Testis (tissue), 5 donors: ENCODE data around the gene PEMT. TPM values are rescaled to one million over a fixed set of nuclear protein-coding genes. Genes with fewer than 3 reads are reported as not detected.
A peak's percentile ranks its signal among the peaks of the same experiment; 100 is the strongest.
"Not testable (repeated sequence)": the region's sequence is repeated elsewhere in the genome, so short reads cannot be mapped to it uniquely, and the experiment has no call there.

ENCODE experiments used
- DNase-seq: peaks from one replicate; pipeline ENCODE4 v3.0.0-alpha.2; 2019
- H3K27ac ChIP-seq, 2 donors: fragments of 200-600 bp; sonication (generic); one replicate each; pipeline ENCODE4 v1.5.1; 2019
- H3K27me3 ChIP-seq: fragments of 200-600 bp; sonication (generic); one replicate; pipeline ENCODE4 v1.5.1; 2019
- H3K36me3 ChIP-seq: fragments of 200-600 bp; sonication (generic); one replicate; pipeline ENCODE4 v1.5.1; 2017; ENCODE audit warnings: low read depth; ENCODE audit errors: missing control alignments
- H3K4me1 ChIP-seq: fragments of 200-600 bp; sonication (generic); one replicate; pipeline ENCODE4 v1.5.1; 2019
- H3K4me3 ChIP-seq, 2 donors: fragments of 200-600 bp; sonication (generic); one replicate each; pipeline ENCODE4 v1.5.1; 2017 to 2019
- H3K9me3 ChIP-seq: fragments of 200-600 bp; sonication (generic); one replicate; pipeline ENCODE4 v1.5.1; 2017
- CTCF ChIP-seq, 3 experiments: fragments of 450-650 bp in 2 of 3; fragments of 200-600 bp in 1 of 3; sonication (generic) in 1 of 3; IDR thresholded peaks; one replicate each; pipeline ENCODE4 v1.5.1; 2016 to 2019; ENCODE audit warnings: antibody characterized with exemption in 3 of 3, mild to moderate bottlenecking in 2 of 3, moderate library complexity in 1 of 3
- POLR2A ChIP-seq: fragments of 450-650 bp; IDR thresholded peaks from one replicate; pipeline ENCODE4 v1.6.1; 2017; ENCODE audit warnings: antibody characterized with exemption, mild to moderate bottlenecking, moderate library complexity
- WGBS, 2 donors: methylation state at CpG; one replicate each; pipeline ENCODE4 v1.1.5; 2018; 5-methylcytosine and 5-hydroxymethylcytosine counted together
- intact Hi-C: fragments of 100-400 bp; cut with DNase I; formaldehyde crosslinking; loops from one replicate; pipeline ENCODE4 v1.15.1; 2023; ENCODE audit warnings: low total_unique reads
- long read RNA-seq, 2 donors: transcript quantifications; one replicate each; lab custom pipeline, GENCODE V29; 2026
- polyA plus RNA-seq: library from polyadenylated mRNA; stranded (reverse); fragments of 350-450 nt; fragmentation: Illumina TruSeq; extraction: RNeasy Lipid Tissue Mini Kit (QIAGEN cat#74804); gene quantifications from one replicate; pipeline ENCODE4 v1.2.3, GENCODE V29; 2014; ENCODE audit warnings: low read depth, low replicate concordance; ENCODE audit not compliant: insufficient read depth
- total RNA-seq, 2 donors: library from RNA; depleted of rRNA; stranded (reverse); fragments of >200 nt; gene quantifications; one replicate each; pipeline ENCODE4 v1.2.3, GENCODE V29; 2016

Gene PEMT
- total RNA-seq (100 to 1,000 TPM in 1 of 2 donors, 10 to 100 TPM in 1; 83.1 to 120 TPM), polyA plus RNA-seq (66.0 TPM)
- long read RNA-seq, donor 1, transcript PEMT-201 (7 exons, 1,013 nt): major isoform, 24 of 40 reads
- long read RNA-seq, donor 1, partial matches to known transcripts: 14 of 40 reads
- long read RNA-seq, donor 1, other reads (novel, unspliced or antisense): 0 of 40 reads
- long read RNA-seq, donor 2, transcript PEMT-201 (7 exons, 1,013 nt): major isoform, 17 of 19 reads
- long read RNA-seq, donor 2, partial matches to known transcripts: 0 of 19 reads
- long read RNA-seq, donor 2, other reads (novel, unspliced or antisense): 0 of 19 reads

- Histone ChIP-seq H3K27ac (peak within 1 kb of the TSS; percentile 47 to 80), H3K4me3 (peak within 1 kb of the TSS; percentile 73 to 87), H3K27me3 (no peaks in the 10 kb centered on the region), H3K9me3 (no peaks in the 10 kb centered on the region), H3K4me1 (peaks cover 50% of the 10 kb centered on the region), H3K36me3 (no peaks in the 10 kb centered on the region)
- WGBS, 2 donors: 0 to 1% methylated on average over 47 to 85 of the region's 86 CpGs
- TF ChIP-seq POLR2A (no peak), CTCF (IDR thresholded peaks at IDR 0.05) (no peak)
- DNase-seq: peak; percentile 98
- intact Hi-C loops: no loop called here
These were observed at the start of gene PEMT for GRCh38 chr17:17591355-17592298. Gene PEMT, minus strand, starts transcription at chr17:17591708. Its CDS starts 82 bp downstream, at chr17:17591626.

- not testable (repeated sequence) for H3K9me3 ChIP-seq, H3K4me3 ChIP-seq, H3K27me3 ChIP-seq, H3K36me3 ChIP-seq, H3K27ac ChIP-seq
- intact Hi-C loops: loop anchor here (5.0 kb wide), 2 partner anchors 147 to 282 kb away; no protein-coding TSS in a partner anchor
- 41 to 42% methylated on average over 9 of the region's 9 CpGs for WGBS, 2 donors
- peak; percentile 75 for DNase-seq
- H3K4me1 ChIP-seq: peaks cover 26% of the 10 kb centered on the region
These were observed 48.3 kb upstream of the PEMT start for GRCh38 chr17:17639661-17640270.

GRCh38 chr17:17638467-17638866 lies 47.0 kb upstream of the PEMT start:
- WGBS, 2 donors: 83 to 97% methylated on average over 2 of the region's 2 CpGs
- TF ChIP-seq POLR2A (no peak), CTCF (IDR thresholded peaks at IDR 0.05) (no peak)
- peaks cover 30% of the 10 kb centered on the region for H3K4me1 ChIP-seq
- no peaks in the 10 kb centered on the region for H3K9me3 ChIP-seq
- H3K27ac ChIP-seq: no peak overlapping the region
- intact Hi-C loops: loop anchor here (5.0 kb wide), 1 partner anchor 146 kb away; no protein-coding TSS in a partner anchor
- no peaks in the 10 kb centered on the region for H3K36me3 ChIP-seq
- H3K4me3 ChIP-seq: no peak overlapping the region
- no peak for DNase-seq
- no peaks in the 10 kb centered on the region for H3K27me3 ChIP-seq

GRCh38 chr17:17636272-17636885 lies 44.9 kb upstream of the PEMT start:
- Histone ChIP-seq H3K27me3 (no peaks in the 10 kb centered on the region), H3K27ac (peak overlapping the region; percentile 39 to 67), H3K4me1 (peaks cover 20% of the 10 kb centered on the region), H3K36me3 (no peaks in the 10 kb centered on the region), H3K9me3 (no peaks in the 10 kb centered on the region), H3K4me3 (no peak overlapping the region)
- 28 to 37% methylated on average over 5 of the region's 5 CpGs for WGBS, 2 donors
- TF ChIP-seq CTCF (IDR thresholded peaks at IDR 0.05) (no peak), POLR2A (no peak)
- intact Hi-C loops: loop anchor here (5.0 kb wide), 1 partner anchor 144 kb away; no protein-coding TSS in a partner anchor
- no peak for DNase-seq

GRCh38 chr17:17635537-17636271 lies 44.2 kb upstream of the PEMT start:
- H3K4me3 ChIP-seq, H3K9me3 ChIP-seq, H3K27me3 ChIP-seq, H3K36me3 ChIP-seq: not testable (repeated sequence)
- 70 to 81% methylated on average over 15 of the region's 15 CpGs for WGBS, 2 donors
- Histone ChIP-seq H3K27ac (peak overlapping the region; percentile 39 to 67), H3K4me1 (peaks cover 18% of the 10 kb centered on the region)
- peak; percentile 44 for DNase-seq
- intact Hi-C loops: loop anchor here (5.0 kb wide), 1 partner anchor 143 kb away; no protein-coding TSS in a partner anchor
